ENCODE data around the gene GRB2. TPM values are rescaled to one million over a fixed set of nuclear protein-coding genes. Genes with fewer than 3 reads are reported as not detected.
"Not testable (repeated sequence)": the region's sequence is repeated elsewhere in the genome, so short reads cannot be mapped to it uniquely, and the experiment has no call there.

Gene GRB2
- polyA plus RNA-seq, 3 donors, result 102 to 107 (median 106) TPM

- no peak for DNase-seq (ENCODE audit: low read depth in 3 of 3, low spot score in 2 of 3)
These were observed 79.7 kb downstream of the GRB2 start for GRCh38 chr17:75325827-75326225.

- no peak for DNase-seq (ENCODE audit: low read depth in 3 of 3, low spot score in 2 of 3)
These were observed 80.1 kb downstream of the GRB2 start for GRCh38 chr17:75325348-75325747.

- no peak for DNase-seq (ENCODE audit: low read depth in 3 of 3, low spot score in 2 of 3)
These were observed 84.0 kb downstream of the GRB2 start for GRCh38 chr17:75321506-75321905.

- DNase-seq (ENCODE audit: low read depth in 3 of 3, low spot score in 2 of 3), result no peak
These were observed 85.4 kb downstream of the GRB2 start for GRCh38 chr17:75319904-75320691.

GRCh38 chr17:75318615-75319222 is 86.8 kb downstream of the GRB2 start:
- DNase-seq (ENCODE audit: low read depth in 3 of 3, low spot score in 2 of 3), result no peak

GRCh38 chr17:75318211-75318610 is 87.3 kb downstream of the GRB2 start:
- DNase-seq (ENCODE audit: low read depth in 3 of 3, low spot score in 2 of 3), result no peak

GRCh38 chr17:75317671-75318070 is 87.8 kb downstream of the GRB2 start:
- DNase-seq (ENCODE audit: low read depth in 3 of 3, low spot score in 2 of 3), result no peak

GRCh38 chr17:75316253-75316652 is 89.2 kb downstream of the GRB2 start:
- DNase-seq (ENCODE audit: low read depth in 3 of 3, low spot score in 2 of 3), result no peak

- DNase-seq (ENCODE audit: low read depth in 3 of 3, low spot score in 2 of 3), result no peak
These were observed 89.8 kb downstream of the GRB2 start for GRCh38 chr17:75315541-75316243.

- no peak for DNase-seq (ENCODE audit: low read depth in 3 of 3, low spot score in 2 of 3)
These were observed 91.4 kb downstream of the GRB2 start for GRCh38 chr17:75313941-75314551.

- no peak for DNase-seq (ENCODE audit: low read depth in 3 of 3, low spot score in 2 of 3)
These were observed 96.5 kb downstream of the GRB2 start for GRCh38 chr17:75308732-75309629.

GRCh38 chr17:75307957-75308731 is 97.3 kb downstream of the GRB2 start:
- no peak for DNase-seq (ENCODE audit: low read depth in 3 of 3, low spot score in 2 of 3)

GRCh38 chr17:75301502-75302206 is 103.8 kb downstream of the GRB2 start:
- DNase-seq (ENCODE audit: low read depth in 3 of 3, low spot score in 2 of 3), result no peak

- no peak for DNase-seq (ENCODE audit: low read depth in 3 of 3, low spot score in 2 of 3)
These were observed 104.4 kb downstream of the GRB2 start for GRCh38 chr17:75301049-75301448.

- DNase-seq (ENCODE audit: low read depth in 3 of 3, low spot score in 2 of 3), result no peak
These were observed 105.2 kb downstream of the GRB2 start for GRCh38 chr17:75300280-75300679.

GRCh38 chr17:75295201-75296158 is 110.0 kb downstream of the GRB2 start:
- DNase-seq (ENCODE audit: low read depth in 3 of 3, low spot score in 2 of 3), result no peak

- not testable (repeated sequence) for DNase-seq (ENCODE audit: low read depth in 3 of 3, low spot score in 2 of 3)
These were observed 112.5 kb downstream of the GRB2 start for GRCh38 chr17:75292810-75293448.
